Measurements from ENCODE around the gene CD34. TPM values are rescaled to one million over a fixed set of nuclear protein-coding genes. Genes with fewer than 3 reads are reported as not detected.

The CD34 gene
- total RNA-seq, 1 donor from 2014 or later: not detected

DNA sequence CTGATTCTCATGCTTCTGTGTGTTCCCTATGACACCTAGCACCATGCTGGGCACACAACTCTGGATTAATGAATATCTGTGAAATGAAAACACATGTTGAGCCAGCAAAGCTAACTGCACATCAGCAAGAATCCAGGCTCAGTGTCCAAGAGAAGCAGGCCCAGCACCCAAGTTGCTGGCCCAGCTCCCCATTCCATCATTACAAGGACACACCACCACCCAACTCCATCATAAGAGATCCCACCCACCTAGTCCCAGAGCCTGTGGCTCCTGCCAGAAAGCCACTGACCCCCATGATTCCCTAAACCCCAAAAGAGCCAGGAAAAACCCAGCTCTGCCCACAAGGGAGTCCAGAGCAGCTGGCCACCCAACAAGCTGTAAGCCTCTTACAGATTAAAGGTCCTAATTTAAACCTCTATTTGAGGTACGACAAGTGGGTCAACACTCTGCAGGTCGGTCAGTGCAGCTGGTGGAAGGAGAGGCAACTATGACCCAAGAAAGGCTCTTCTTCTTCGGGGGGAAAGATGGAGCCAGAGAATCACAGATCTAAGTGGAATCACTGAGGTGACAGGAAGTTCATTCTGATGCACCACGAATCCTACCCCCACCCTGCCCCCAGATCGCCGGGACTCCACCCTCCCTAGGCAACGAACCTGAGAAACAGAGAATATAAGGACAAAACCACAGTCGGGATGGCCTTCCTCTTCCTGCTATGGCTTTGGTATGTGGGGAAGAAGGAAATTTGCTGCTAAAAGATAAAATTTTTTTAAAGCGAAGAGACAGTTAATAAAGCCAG lies 58.2 kb downstream of the CD34 start:
- H3K36me3 ChIP-seq (ENCODE audit: control insufficient read depth, insufficient read depth, low read length): peaks cover 15% of the 10 kb centered on the region

DNA sequence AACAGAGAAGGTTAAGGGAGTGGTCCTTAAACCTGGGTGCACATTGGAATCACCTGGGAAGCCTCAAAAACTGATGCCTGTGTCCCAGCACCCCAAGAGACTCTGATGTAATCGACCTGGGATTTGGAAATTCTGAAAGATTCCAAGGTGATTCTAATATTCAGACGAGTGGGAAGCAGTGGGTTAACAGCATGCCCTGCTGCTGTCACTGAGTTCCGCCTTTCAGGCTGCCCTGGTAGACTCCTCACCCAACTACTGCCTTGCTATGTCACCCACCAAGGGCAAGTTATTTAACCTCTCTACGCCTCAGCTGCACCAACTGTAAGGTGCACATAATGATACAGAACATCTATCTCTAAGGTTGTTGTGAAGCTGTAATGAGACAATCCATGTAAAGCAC lies 59.2 kb downstream of the CD34 start:
- no peak for DNase-seq (ENCODE audit: low read depth)

More for the DNA sequence above, 58.2 kb downstream of the CD34 start:
- Histone ChIP-seq H3K4me3 (ENCODE audit: low read depth, low read length) (no peak overlapping the region), H3K27me3 (ENCODE audit: control insufficient read depth, insufficient read depth, low read length) (no peaks in the 10 kb centered on the region)
- FAIRE-seq (no peak), DNase-seq (ENCODE audit: low read depth) (no peak)
- no peak for TF ChIP-seq CTCF (IDR thresholded peaks at IDR 0.05; ENCODE audit: insufficient read depth, low read length, severe bottlenecking)

DNA sequence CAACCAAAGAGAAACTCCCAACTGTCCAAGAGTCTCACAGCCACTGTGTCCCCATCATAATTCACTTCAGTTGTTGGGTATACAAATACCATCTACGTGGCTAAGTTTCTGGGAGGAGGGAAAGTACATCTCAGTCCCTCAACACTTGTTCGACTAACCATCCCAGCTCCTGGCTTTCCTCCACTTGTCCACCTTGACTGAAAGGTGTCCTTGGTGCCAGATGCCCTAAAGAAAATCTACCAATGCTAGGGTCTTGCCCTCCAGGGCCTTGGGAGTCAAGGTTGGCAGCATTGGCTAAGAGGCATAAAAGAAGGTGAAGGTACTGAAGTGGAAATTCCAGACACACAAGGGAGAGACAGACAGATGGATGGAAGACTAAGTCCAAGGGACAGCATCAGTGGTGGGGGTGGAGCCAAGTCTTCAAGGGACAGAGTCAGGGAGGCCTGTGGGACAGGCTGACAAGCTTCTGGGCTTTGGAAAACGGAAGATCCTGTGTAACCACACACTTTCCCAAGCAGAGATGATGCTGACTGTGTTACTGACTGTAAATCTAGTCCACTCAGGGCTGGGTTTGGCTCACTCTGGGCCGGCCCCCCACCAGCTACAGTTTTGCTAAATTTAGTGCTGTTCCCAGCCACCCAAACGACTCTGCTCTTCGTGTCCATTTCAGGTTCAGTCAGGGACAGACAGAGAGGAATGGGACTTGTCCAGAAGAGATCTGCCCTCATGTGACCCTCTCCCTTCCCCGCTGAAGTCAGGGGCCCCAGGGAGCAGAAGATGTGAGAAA lies 60.1 kb downstream of the CD34 start:
- no peak for TF ChIP-seq CTCF (IDR thresholded peaks at IDR 0.05; ENCODE audit: insufficient read depth, low read length, severe bottlenecking)
- no peak for FAIRE-seq
- no peak for DNase-seq (ENCODE audit: low read depth)
- H3K4me3 ChIP-seq (ENCODE audit: low read depth, low read length): no peak overlapping the region
- H3K36me3 ChIP-seq (ENCODE audit: control insufficient read depth, insufficient read depth, low read length): peaks cover 9% of the 10 kb centered on the region
- H3K27me3 ChIP-seq (ENCODE audit: control insufficient read depth, insufficient read depth, low read length): no peaks in the 10 kb centered on the region

More for the DNA sequence above, 59.2 kb downstream of the CD34 start:
- Histone ChIP-seq H3K27me3 (ENCODE audit: control insufficient read depth, insufficient read depth, low read length) (no peaks in the 10 kb centered on the region), H3K36me3 (ENCODE audit: control insufficient read depth, insufficient read depth, low read length) (peaks cover 12% of the 10 kb centered on the region), H3K4me3 (ENCODE audit: low read depth, low read length) (no peak overlapping the region)
- no peak for TF ChIP-seq CTCF (IDR thresholded peaks at IDR 0.05; ENCODE audit: insufficient read depth, low read length, severe bottlenecking)
- no peak for FAIRE-seq

GRCh38 chr1:207849646-207850045 lies 61.3 kb downstream of the CD34 start:
- no peak overlapping the region for H3K4me3 ChIP-seq (ENCODE audit: low read depth, low read length)
- no peak for FAIRE-seq
- TF ChIP-seq CTCF (IDR thresholded peaks at IDR 0.05; ENCODE audit: insufficient read depth, low read length, severe bottlenecking): no peak

DNA sequence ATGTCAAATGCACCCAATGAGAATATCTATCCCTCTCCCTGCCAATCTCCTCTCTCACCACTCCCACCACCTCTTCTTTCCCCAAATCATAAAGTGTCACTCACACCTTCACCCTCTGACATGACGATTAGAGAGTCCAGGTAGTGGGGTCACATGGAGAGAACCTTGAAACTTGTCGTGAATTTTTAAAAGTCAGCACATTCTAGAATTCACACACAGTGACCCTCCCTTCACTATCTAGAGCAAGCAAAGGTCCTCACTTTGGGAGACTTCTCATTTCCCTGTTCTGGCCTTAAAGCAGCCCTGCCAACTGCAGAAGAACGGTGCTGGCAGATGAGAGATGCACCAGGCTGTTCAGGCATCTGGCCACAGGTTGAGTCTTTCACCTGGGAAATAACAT lies 61.9 kb downstream of the CD34 start:
- DNase-seq (ENCODE audit: low read depth) (no peak), FAIRE-seq (no peak)
- TF ChIP-seq CTCF (IDR thresholded peaks at IDR 0.05; ENCODE audit: insufficient read depth, low read length, severe bottlenecking): no peak
- Histone ChIP-seq H3K36me3 (ENCODE audit: control insufficient read depth, insufficient read depth, low read length) (peaks cover 11% of the 10 kb centered on the region), H3K27me3 (ENCODE audit: control insufficient read depth, insufficient read depth, low read length) (no peaks in the 10 kb centered on the region), H3K4me3 (ENCODE audit: low read depth, low read length) (no peak overlapping the region)

More at GRCh38 chr1:207849646-207850045, 61.3 kb downstream of the CD34 start:
- peaks cover 11% of the 10 kb centered on the region for H3K36me3 ChIP-seq (ENCODE audit: control insufficient read depth, insufficient read depth, low read length)
- no peaks in the 10 kb centered on the region for H3K27me3 ChIP-seq (ENCODE audit: control insufficient read depth, insufficient read depth, low read length)
- no peak for DNase-seq (ENCODE audit: low read depth)

Measured in bronchial epithelial cell (primary cell).